Neural cell (in vitro differentiated cells): ENCODE results near the gene B3GNT3.

Experiments
- EP300 ChIP-seq: fragments of 450-650 bp; conservative IDR thresholded peaks from 2 replicates; pipeline ENCODE4 v1.6.1; 2014; ENCODE audit warnings: antibody characterized with exemption, mild to moderate bottlenecking, moderate library complexity; ENCODE audit not compliant: poor library complexity, severe bottlenecking
- EZH2 ChIP-seq: fragments of 200-600, 300-800 bp; shearing (Covaris generic), sonication (generic); IDR thresholded peaks from 2 replicates; pipeline ENCODE4 v1.6.1; 2014; ENCODE audit warnings: antibody characterized with exemption, low read length, borderline replicate concordance, mild to moderate bottlenecking; ENCODE audit not compliant: insufficient read depth, poor library complexity, severe bottlenecking
- MXI1 ChIP-seq: fragments of 450-650 bp; conservative IDR thresholded peaks from 2 replicates; pipeline ENCODE4 v1.6.1; 2014; ENCODE audit warnings: antibody characterized with exemption, mild to moderate bottlenecking; ENCODE audit not compliant: poor library complexity, severe bottlenecking
- POLR2AphosphoS5 ChIP-seq: IDR thresholded peaks from 2 replicates; pipeline ENCODE4 v1.6.1; 2012
- RAD21 ChIP-seq: fragments of 450-650 bp; conservative IDR thresholded peaks from 2 replicates; pipeline ENCODE4 v1.6.1; 2014; ENCODE audit warnings: antibody characterized with exemption, mild to moderate bottlenecking, moderate library complexity
- TAF1 ChIP-seq: IDR thresholded peaks from 2 replicates; pipeline ENCODE4 v1.6.1; 2012; ENCODE audit warnings: low read depth
- TF ChIP-seq, protein P1 (sequence below): fragments of 450-650 bp; IDR thresholded peaks from 2 replicates; pipeline ENCODE4 v1.5.1; 2014; ENCODE audit warnings: antibody characterized with exemption, mild to moderate bottlenecking, moderate library complexity; ENCODE audit not compliant: poor library complexity, severe bottlenecking

DNA sequence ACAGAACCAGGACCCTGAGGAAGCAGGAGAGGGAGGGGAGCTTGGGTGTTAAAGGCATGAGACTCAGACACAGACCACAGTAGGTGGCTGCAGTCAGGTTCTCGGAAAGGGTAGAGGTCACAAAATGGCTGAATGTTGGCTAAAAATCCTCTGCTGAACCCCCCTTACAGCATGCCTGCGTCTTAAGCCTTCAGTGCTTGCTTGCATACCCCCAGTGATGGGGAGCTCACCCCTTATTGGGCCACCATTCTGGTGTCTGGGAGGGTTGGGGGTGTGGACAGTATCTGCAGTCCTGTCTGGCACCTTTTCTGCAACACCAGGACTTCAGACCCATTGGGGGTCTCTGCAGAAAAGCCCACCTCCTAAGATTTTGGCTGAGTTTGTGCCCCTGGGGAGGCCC lies 14.2 kb upstream of the B3GNT3 start:
- TF ChIP-seq, protein P1, sequence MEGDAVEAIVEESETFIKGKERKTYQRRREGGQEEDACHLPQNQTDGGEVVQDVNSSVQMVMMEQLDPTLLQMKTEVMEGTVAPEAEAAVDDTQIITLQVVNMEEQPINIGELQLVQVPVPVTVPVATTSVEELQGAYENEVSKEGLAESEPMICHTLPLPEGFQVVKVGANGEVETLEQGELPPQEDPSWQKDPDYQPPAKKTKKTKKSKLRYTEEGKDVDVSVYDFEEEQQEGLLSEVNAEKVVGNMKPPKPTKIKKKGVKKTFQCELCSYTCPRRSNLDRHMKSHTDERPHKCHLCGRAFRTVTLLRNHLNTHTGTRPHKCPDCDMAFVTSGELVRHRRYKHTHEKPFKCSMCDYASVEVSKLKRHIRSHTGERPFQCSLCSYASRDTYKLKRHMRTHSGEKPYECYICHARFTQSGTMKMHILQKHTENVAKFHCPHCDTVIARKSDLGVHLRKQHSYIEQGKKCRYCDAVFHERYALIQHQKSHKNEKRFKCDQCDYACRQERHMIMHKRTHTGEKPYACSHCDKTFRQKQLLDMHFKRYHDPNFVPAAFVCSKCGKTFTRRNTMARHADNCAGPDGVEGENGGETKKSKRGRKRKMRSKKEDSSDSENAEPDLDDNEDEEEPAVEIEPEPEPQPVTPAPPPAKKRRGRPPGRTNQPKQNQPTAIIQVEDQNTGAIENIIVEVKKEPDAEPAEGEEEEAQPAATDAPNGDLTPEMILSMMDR = no peak
- TF ChIP-seq TAF1 = no peak
- TF ChIP-seq RAD21 = no peak
- no peak for TF ChIP-seq MXI1
- TF ChIP-seq POLR2AphosphoS5 = no peak
- no peak for TF ChIP-seq EP300
- TF ChIP-seq EZH2 = no peak
